Natural killer cell treated with Interleukin-12 subunit alpha and Interleukin-12 subunit beta and Interleukin-15 and Interleukin-18, amount 100 ng/mL, for 72 hours (primary cell): ENCODE measurements around the gene NUCB2. TPM values are rescaled to one million over a fixed set of nuclear protein-coding genes. Genes with fewer than 3 reads are reported as not detected.

ENCODE experiments used
- ATAC-seq, 2 donors: fragments of 150-1000 bp; cut with Tn5 transposase in 1 of 2; sonication (Bioruptor Pico), chemical (Tn5 transposase) in 1 of 2; 2 replicates each; pipeline ENCODE4 v1.10.0; 2021
- DNase-seq: peaks from one replicate; pipeline ENCODE4 v3.0.0; 2022; ENCODE audit warnings: low spot score
- H3K27ac Mint-ChIP-seq, 2 donors: 1 replicate in 1 of 2; 2 replicates in 1 of 2; pipeline ENCODE4 v1.8.0; 2022; ENCODE audit warnings: mixed read lengths in 2 of 2, mild to moderate bottlenecking in 1 of 2, moderate library complexity in 1 of 2
- H3K27me3 Mint-ChIP-seq, 2 donors: 1 replicate in 1 of 2; 2 replicates in 1 of 2; pipeline ENCODE4 v1.8.0; 2022; ENCODE audit warnings: mixed read lengths in 2 of 2
- H3K36me3 Mint-ChIP-seq: one replicate; pipeline ENCODE4 v1.8.0; 2022; ENCODE audit warnings: mixed read lengths
- H3K4me1 Mint-ChIP-seq, 2 donors: 1 replicate in 1 of 2; 2 replicates in 1 of 2; pipeline ENCODE4 v1.8.0; 2022; ENCODE audit warnings: low read depth in 2 of 2, mixed read lengths in 2 of 2, mild to moderate bottlenecking in 1 of 2
- H3K4me3 Mint-ChIP-seq: one replicate; pipeline ENCODE4 v1.8.0; 2022; ENCODE audit warnings: mixed read lengths
- H3K9me3 Mint-ChIP-seq: 2 replicates; pipeline ENCODE4 v1.8.0; 2022; ENCODE audit warnings: mixed read lengths
- total RNA-seq, 2 donors: library from RNA; stranded (reverse); gene quantifications; one replicate each; pipeline ENCODE4 v1.2.3, GENCODE V29; 2022

Gene NUCB2
- total RNA-seq, 2 donors from 2014 or later: 43.6 to 50.4 TPM

DNA sequence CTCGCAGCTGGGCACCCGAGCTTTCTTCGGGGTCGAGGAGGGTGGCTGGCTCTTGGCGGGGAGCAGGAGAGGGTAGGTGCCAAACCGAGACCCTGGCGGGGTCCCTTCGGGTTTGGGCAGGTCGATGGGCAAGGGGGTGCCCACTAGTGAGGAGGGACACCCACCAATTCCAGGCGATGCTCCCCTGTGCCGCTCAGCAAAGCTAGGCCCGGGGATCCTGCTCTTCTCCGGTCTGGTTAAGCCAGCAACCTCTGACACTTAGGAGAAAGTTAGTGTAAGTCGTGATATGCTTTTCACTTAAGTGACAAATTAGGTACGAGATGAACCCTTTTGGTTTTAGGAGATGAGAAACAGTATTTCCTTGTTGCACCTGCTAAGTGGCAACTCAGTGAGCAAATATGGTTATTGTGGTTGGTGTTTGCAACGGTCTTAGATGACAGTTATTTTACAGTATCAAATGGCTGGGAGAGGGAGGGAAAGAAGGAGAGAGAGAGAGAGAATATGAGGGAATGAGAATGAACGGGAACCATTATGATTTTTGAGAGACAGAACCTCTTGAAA lies 565 bp downstream of the NUCB2 start:
- Mint-ChIP-seq H3K4me1 (peaks cover 24 to 25% of the 10 kb centered on the region in 2 donors), H3K27me3 (peaks cover 0 to 2% of the 10 kb centered on the region in 2 donors), H3K36me3 (no peaks in the 10 kb centered on the region), H3K4me3 (peak overlapping the region; percentile 93), H3K27ac (peak overlapping the region; percentile 69 to 94), H3K9me3 (no peaks in the 10 kb centered on the region)
- DNase-seq: no peak
- ATAC-seq: peak; percentile 48 to 63

DNA sequence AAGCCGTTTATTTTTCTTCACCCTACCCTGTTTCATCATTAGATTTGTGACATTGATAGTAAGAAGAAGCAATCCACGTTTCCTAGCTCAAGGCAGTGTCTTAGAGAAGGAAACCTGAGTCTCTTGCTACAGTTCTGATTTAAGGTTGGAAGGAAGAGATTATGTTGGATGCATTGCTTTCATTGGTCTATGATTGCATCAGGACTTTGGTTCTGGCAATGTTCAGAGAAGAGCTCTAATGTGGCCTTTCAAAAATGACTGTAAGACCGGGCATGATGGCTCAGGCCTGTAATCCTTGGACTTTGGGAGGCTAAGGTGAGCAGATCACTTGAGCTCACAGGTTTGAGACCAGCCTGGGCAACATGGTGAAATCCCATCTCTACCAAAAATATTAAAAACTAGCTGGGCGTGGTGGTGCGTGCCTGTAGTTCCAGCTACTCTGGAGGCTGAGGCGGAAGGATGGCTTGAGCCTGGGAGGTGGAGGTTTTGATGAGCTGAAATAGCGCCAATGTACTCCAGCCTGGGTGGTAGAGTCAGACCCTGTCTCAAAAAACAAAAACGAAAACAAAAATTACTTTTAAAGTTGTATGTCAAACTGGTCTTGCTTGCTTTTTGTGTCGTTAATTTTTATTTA lies 4.1 kb downstream of the NUCB2 start:
- Mint-ChIP-seq H3K36me3 (no peaks in the 10 kb centered on the region), H3K4me1 (peaks cover 23 to 28% of the 10 kb centered on the region in 2 donors), H3K9me3 (no peaks in the 10 kb centered on the region), H3K27ac (no peak overlapping the region), H3K27me3 (no peaks in the 10 kb centered on the region), H3K4me3 (peak overlapping the region; percentile 30)
- DNase-seq: no peak
- ATAC-seq: no peak

DNA sequence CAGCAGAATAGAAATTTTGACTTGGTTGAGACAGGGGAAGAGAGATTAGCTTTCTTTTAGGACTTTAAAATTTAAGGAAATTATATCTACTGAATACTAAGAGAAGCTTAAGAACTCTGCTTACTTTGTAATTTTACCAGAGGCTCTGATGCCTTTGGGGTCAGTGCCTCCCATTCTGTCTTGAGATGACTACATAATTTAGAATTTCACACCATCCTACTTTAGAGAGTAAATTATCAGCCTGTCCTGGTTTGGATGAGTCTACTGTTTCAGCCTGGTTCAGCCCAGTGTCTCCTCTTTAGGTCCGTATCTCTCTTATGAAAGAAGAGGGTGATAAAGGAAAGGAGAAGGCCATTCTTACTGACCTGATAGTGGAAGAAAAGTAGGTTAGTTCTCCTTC lies 9.8 kb downstream of the NUCB2 start:
- Mint-ChIP-seq H3K27me3 (no peaks in the 10 kb centered on the region), H3K4me1 (peaks cover 22 to 24% of the 10 kb centered on the region in 2 donors), H3K27ac (peak overlapping the region; percentile 28 to 56), H3K4me3 (no peak overlapping the region), H3K9me3 (no peaks in the 10 kb centered on the region), H3K36me3 (no peaks in the 10 kb centered on the region)
- ATAC-seq (peak in 1 of 2 donors; percentile 48), DNase-seq (no peak)

DNA sequence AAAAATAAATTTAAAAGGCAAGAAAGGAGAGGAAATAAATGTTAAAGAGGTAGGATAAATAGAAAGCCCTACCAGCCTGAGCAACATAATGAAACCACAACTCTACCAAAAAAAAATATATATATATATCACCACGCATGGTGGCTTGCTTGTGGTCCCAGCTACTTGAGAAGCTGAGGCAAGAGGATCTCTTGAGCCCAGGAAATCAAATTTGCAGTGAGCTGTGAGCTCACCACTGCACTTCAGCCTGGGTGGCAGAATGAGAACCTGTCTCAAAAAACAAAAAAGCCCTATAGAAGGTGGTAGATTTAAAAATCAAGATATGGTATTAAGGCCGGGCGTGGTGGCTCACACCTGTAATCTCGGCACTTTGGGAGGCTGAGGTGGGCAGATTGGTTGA lies 10.5 kb downstream of the NUCB2 start:
- Mint-ChIP-seq H3K9me3 (no peaks in the 10 kb centered on the region), H3K27me3 (no peaks in the 10 kb centered on the region), H3K4me3 (peak overlapping the region; percentile 35), H3K4me1 (peaks cover 22 to 24% of the 10 kb centered on the region in 2 donors), H3K36me3 (no peaks in the 10 kb centered on the region), H3K27ac (peak overlapping the region in 1 of 2 donors; percentile 24)
- no peak for DNase-seq
- peak in 1 of 2 donors; percentile 75 for ATAC-seq

DNA sequence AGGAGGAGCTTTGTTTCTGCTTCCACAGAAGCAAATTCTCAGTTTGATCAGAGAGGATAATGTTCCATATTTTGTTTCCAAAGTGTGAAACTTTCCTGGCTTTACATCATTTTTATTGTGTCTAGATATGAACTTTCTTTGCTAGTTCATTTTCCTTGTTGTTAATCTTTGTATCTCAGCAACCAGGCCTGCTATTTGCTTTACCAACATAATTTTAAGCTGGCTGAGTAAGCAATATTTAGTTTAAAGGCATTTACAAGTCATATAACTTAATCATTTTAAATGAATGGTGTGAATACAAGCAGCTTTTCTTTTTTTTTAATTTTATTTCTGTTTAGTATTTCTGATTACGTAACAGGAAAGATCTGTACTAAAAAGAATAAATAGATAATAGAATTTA lies 15.2 kb downstream of the NUCB2 start:
- no peak for DNase-seq

DNA sequence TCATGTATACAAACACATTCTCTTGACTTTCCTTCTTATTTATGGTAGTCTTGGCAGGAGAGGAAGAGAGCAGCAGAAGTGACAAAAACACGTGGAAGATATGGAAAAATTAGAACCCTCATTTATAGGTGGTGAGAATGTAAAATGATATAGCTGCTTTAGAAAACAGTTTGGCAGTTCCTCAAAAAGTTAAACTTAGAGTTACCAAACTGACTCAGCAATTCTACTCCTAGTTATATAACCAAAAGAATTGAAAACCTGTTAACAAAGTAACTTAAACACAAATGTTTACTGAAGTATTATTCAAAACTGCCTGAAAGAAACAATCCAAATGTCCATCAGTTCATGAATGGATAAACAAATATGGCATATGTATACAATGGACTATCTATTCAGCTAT lies 16.8 kb downstream of the NUCB2 start:
- Mint-ChIP-seq H3K9me3 (no peaks in the 10 kb centered on the region), H3K36me3 (peaks cover 4% of the 10 kb centered on the region), H3K4me1 (peaks cover 13 to 33% of the 10 kb centered on the region in 2 donors), H3K27ac (peak overlapping the region in 1 of 2 donors; percentile 2), H3K27me3 (no peaks in the 10 kb centered on the region), H3K4me3 (no peak overlapping the region)
- ATAC-seq (no peak), DNase-seq (no peak)

More for the DNA sequence above, 15.2 kb downstream of the NUCB2 start:
- H3K27ac Mint-ChIP-seq: no peak overlapping the region
- H3K36me3 Mint-ChIP-seq: peaks cover 4% of the 10 kb centered on the region
- H3K4me1 Mint-ChIP-seq: peaks cover 13 to 28% of the 10 kb centered on the region in 2 donors
- no peaks in the 10 kb centered on the region for H3K27me3 Mint-ChIP-seq
- no peak for ATAC-seq
- H3K4me3 Mint-ChIP-seq: no peak overlapping the region
- H3K9me3 Mint-ChIP-seq: no peaks in the 10 kb centered on the region

DNA sequence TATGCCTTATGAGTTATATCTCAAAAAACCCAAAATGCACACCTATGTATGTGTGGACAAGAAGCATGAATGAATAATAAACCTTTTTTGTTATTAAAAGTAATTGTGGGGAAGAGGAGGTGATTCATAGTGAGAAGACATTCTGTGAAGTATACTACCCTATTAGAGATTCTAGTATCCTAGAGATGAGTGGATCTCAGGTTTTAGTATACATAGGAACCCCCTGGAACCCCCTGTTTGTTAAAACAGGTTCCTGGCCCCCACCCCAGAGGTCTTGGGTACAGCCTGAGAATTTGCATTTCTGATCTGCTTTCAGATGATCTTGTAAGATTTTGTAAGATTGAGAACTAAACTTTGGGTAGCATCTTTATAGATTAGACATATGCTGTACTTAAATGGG lies 17.5 kb downstream of the NUCB2 start:
- Mint-ChIP-seq H3K36me3 (peaks cover 4% of the 10 kb centered on the region), H3K9me3 (no peaks in the 10 kb centered on the region), H3K27ac (peak overlapping the region in 1 of 2 donors; percentile 2), H3K27me3 (no peaks in the 10 kb centered on the region), H3K4me3 (peak overlapping the region; percentile 7), H3K4me1 (peaks cover 13 to 40% of the 10 kb centered on the region in 2 donors)
- ATAC-seq (peak in 1 of 2 donors; percentile 75), DNase-seq (no peak)

DNA sequence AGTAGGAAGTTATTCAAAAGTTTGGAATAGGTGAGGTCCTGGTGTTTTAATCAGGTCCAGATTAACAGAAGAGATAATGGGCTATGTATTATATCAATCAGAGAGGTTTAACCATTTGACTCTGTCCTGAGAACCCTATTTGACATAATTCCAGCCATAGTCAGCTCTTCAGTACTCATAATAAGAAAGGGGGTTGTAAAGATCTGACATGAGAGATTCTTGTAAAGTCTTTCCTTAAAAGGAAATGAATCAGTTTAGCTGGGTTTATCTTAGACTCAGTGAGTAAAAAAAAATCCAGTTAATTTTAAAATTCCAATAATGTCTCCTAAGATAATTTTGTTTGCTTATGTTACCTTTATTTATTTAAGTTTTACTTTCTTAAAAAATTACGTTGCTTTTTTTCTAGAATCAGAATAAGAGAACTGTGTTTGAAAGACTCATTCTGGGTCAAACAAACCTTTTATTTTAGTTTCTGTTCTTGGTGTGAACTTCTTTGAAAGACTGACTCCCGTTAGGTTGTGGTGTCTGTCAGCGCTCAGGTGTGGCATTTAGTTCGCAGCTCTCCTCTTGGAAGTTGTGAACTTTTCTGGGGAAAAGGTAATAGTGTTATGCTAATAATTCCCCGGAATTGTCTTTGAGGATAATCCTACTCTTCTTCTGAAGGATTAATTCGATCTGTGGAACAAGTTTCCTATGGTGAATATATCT lies 20.5 kb downstream of the NUCB2 start:
- peak overlapping the region; percentile 32 to 84 for H3K27ac Mint-ChIP-seq
- no peaks in the 10 kb centered on the region for H3K27me3 Mint-ChIP-seq
- peak overlapping the region; percentile 83 for H3K4me3 Mint-ChIP-seq
- peaks cover 4% of the 10 kb centered on the region for H3K36me3 Mint-ChIP-seq
- no peak for DNase-seq
- no peaks in the 10 kb centered on the region for H3K9me3 Mint-ChIP-seq
- ATAC-seq: peak; percentile 67 to 79
- H3K4me1 Mint-ChIP-seq: peaks cover 10 to 43% of the 10 kb centered on the region in 2 donors

DNA sequence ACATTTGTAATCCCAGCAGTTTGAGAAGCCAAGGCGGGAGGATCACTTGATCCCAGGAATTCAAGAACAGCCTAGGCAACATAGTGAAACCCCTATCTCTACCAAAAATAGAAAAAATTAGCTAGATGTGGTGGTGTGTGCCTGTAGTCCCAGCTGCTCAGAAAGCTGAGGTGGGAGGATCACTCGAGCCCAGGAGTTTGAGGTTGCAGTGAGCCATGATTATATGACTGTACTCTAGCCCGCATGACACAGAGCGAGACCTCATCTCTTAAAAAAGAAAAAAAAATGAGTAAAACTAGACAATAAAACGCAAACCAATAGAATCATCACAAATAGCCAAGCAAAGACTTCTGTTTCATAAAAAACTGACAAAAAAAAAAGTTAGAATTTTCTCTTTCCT lies 21.8 kb downstream of the NUCB2 start:
- Mint-ChIP-seq H3K27ac (peak overlapping the region in 1 of 2 donors; percentile 84), H3K36me3 (peaks cover 2% of the 10 kb centered on the region), H3K27me3 (no peaks in the 10 kb centered on the region), H3K9me3 (no peaks in the 10 kb centered on the region), H3K4me3 (peak overlapping the region; percentile 8), H3K4me1 (peaks cover 10 to 38% of the 10 kb centered on the region in 2 donors)
- peak; percentile 80 to 88 for ATAC-seq
- no peak for DNase-seq

DNA sequence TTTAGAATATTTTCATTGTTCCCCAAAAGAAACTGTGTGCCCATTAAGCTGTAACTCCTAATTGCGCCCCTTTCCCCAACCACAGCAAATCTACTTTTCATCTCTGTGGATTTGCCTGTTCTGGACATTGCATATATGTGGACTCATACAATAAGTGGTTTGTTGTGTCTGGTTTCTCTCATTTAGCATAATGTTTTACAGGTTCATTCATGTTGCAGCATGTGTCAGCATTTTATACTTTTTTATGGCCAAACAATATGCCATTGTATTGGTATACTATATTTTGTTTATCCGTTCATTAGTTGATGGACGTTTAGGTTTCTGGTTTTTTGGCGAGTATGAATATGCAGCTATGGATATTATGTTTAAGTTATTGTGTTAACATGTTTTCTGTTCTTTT lies 23.8 kb downstream of the NUCB2 start:
- H3K4me3 Mint-ChIP-seq: no peak overlapping the region
- H3K9me3 Mint-ChIP-seq: no peaks in the 10 kb centered on the region
- H3K27me3 Mint-ChIP-seq: no peaks in the 10 kb centered on the region
- peaks cover 10 to 27% of the 10 kb centered on the region in 2 donors for H3K4me1 Mint-ChIP-seq
- no peak overlapping the region for H3K27ac Mint-ChIP-seq
- no peaks in the 10 kb centered on the region for H3K36me3 Mint-ChIP-seq
- ATAC-seq (no peak), DNase-seq (no peak)

DNA sequence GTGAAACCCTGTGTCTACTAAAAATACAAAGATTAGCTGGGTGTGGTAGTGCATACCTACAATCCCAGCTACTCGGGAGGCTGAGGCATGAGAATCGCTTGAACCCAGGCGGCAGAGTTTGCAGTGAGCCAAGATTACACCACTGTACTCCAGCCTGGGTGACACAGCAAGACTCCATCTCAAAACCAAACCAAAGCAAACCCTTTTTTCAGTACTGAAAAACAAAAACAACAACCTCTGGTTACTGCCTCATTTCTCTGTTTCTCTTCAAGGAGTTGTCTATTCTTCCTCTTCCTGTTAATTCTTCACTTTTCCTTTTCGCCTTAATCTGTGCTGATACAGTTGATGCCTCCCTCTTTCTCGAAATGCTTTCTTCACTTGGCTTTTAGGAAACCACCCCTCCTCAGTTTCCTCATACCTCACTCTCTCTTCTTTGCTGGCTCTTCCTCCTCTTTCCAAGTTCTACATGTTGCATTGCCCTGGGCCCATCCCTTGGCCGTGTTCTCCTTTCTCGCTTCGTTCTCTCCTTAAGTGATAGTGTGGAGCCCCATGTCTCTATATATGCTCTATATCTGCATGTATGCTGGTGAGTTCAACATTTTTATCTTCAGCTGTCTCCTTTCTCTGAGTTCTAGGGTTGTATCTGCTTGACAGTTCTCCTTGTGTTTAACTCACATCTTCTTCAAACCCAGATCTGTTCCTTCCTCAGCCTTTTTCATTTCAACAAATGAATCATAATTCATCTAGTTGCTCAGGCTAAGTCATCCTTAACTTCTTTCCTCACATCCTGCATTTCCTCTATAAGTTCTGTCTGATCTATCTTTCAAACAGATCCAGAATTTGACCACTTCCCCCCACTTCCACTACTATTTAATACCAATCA lies 37.1 kb downstream of the NUCB2 start:
- DNase-seq: no peak
- no peaks in the 10 kb centered on the region for H3K27me3 Mint-ChIP-seq
- no peak overlapping the region for H3K27ac Mint-ChIP-seq
- no peaks in the 10 kb centered on the region for H3K4me1 Mint-ChIP-seq
- no peaks in the 10 kb centered on the region for H3K9me3 Mint-ChIP-seq
- no peak for ATAC-seq
- no peaks in the 10 kb centered on the region for H3K36me3 Mint-ChIP-seq
- H3K4me3 Mint-ChIP-seq: no peak overlapping the region

DNA sequence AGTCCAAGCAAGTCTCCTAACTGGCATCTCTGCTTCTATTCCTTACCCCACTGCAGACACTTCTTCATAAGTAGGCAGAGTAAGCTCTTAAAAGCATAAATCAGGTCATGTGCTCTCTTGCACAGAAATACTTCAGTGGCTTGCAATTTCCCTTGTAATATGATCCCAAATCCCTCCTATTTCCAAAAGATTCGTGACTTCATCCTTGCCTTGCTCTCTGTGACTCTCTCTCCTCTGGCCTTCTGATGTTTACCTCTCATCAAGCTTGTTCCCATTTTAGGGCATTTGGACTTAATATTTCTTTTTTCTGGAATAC lies 37.7 kb downstream of the NUCB2 start:
- H3K27me3 Mint-ChIP-seq: no peaks in the 10 kb centered on the region
- H3K9me3 Mint-ChIP-seq: no peaks in the 10 kb centered on the region
- no peak overlapping the region for H3K4me3 Mint-ChIP-seq
- ATAC-seq: no peak
- no peaks in the 10 kb centered on the region for H3K4me1 Mint-ChIP-seq
- no peaks in the 10 kb centered on the region for H3K36me3 Mint-ChIP-seq
- no peak for DNase-seq
- no peak overlapping the region for H3K27ac Mint-ChIP-seq

DNA sequence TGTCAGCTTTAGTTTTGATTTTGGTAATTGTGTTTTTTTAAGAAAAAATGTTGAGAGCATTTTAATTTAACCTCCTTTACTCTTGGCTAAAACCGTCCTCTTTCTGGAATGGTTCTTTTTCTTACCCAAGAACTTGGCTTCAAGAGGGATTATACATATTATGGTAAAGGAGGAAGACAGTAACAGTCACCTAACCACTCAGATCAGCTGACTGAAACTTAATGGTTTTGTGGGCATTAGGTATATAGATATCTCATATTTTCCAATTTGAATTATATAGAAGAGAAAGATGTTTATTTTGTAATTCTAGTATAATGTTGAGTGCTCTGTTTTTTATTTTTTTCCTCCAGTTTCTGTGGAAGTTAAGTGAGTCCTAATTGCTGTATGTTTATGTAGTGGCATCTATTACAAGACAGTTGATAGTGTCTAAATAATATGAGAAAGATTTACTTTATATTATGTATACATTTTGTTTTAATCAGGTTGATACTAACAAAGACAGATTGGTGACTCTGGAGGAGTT lies 38.4 kb downstream of the NUCB2 start:
- Mint-ChIP-seq H3K36me3 (peaks cover 3% of the 10 kb centered on the region), H3K27me3 (no peaks in the 10 kb centered on the region), H3K9me3 (no peaks in the 10 kb centered on the region), H3K4me1 (no peaks in the 10 kb centered on the region), H3K4me3 (no peak overlapping the region), H3K27ac (no peak overlapping the region)
- ATAC-seq (no peak), DNase-seq (no peak)
